HG02571 (cell line): Measurements from ENCODE around the gene FGF18.

Experiments used
- ATAC-seq: cut with Tn5 transposase; IDR thresholded peaks from one replicate; pipeline ENCODE4 v1.9.1; 2021; ENCODE audit warnings: mild to moderate bottlenecking, moderate library complexity; ENCODE audit not compliant: unreplicated experiment

FGF18 gene

GRCh38 chr5:171422495-171422894 is 3.0 kb downstream of the FGF18 start:
- ATAC-seq, result no peak

GRCh38 chr5:171422902-171423663 is 3.6 kb downstream of the FGF18 start:
- ATAC-seq, result no peak

- no peak for ATAC-seq
Measured at GRCh38 chr5:171424726-171425125, 5.3 kb downstream of the FGF18 start.

DNA sequence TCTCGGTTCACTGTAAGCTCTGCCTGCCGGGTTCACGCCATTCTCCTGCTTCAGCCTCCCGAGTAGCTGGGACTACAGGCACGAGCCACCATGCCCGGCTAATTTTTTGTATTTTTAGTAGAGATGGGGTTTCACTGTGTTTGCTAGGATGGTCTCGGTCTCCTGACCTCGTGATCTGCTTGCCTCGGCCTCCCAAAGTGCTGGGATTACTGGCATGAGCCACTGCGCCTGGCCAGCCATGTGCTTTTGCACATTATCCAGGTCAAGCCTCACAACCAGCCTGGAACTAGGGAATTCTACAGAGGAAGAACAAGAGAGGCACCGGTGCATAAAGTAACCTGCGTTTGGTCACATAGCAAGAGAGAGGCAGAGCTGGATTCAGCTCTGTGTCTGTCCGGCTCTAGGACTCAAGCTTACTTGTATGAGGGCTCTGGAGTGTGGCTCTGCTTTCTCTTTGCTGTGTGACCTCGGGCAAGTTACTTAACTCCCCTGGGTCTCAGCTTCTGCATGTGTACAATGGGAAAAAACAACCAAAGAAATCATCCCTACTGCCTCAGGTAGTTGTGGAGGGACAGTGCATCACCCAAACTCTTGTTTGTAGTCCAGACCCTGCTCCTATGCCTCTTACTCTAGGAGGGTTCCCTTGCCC is 6.3 kb downstream of the FGF18 start:
- no peak for ATAC-seq

DNA sequence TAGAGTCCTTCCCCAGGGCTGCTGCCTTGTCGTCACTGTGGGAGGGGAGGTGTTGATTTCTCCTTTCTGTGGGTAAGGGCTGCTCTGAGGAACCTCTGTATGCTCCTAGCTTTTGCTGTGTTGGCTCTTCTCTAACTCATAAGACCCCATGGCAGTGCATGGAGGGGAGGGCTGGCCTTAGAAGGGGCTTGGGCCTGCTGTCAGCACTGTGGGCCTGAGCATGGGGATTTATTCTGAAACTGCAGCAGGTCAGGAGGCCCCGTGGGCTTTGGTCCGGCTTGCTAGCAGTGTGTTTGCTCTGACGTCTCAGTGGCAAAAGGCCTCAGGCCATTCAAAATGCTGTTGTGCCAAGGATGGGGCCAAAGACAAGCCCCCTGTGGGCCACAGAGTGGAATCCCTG is 6.8 kb downstream of the FGF18 start:
- ATAC-seq, result no peak

DNA sequence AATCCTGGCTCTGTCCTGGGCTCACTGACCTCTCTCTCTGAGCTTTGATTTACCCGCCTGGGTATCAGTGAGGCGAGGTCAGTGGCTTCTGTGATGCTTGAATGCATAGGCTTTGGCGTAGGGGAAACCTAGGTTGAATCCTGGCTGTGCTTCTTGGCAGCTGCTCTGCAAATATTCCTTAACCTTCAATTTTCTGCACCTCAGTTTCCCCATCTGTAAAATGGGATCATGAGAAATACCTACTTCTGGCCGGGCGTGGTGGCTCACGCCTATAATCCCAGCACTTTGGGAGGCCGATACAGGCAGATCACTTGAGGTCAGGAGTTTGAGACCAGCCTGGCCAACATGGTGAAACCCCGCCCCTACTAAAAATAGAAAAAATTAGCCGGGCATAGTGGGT is 7.2 kb downstream of the FGF18 start:
- no peak for ATAC-seq

DNA sequence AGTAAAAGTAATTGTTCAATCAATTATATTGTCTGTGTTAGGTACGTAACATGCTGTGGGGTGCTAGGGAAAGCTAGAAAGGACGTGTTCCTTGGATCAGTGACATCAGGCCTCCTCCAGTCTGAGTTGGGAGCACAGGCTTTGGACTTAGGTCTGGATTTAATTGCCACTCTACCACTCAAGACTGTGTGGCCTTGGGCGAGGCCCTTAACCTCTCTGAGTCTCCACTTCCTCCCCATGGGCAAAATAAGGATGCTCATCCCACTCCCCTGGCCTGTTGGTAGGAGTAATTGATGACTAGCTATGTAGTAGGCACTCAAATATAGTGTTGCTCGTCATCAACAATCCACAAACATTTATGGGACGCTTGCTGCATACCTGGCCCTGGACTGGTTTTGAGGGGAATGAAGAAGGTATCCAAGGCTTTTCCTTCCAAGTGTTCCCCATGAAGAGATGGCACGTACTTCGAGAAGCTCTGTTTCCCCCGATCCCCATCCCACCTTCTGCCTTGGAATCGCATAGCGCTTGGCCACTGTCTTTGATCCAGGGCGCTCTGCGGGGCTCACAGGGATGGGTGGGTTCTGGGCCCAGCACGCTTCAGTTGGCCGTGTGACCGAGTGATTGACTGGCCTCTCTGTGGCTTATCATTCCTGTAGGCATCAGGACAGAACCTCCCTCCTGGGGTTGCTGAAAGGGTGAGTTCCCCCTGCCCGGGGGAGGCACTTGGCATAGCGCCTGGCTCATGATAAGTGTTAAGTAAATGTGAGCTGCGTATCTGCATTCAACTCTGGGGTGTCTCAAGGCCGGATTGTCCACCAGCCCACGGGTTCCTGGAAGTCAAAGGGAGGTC is 8.1 kb downstream of the FGF18 start:
- ATAC-seq, result no peak

- no peak for ATAC-seq
Measured at GRCh38 chr5:171428168-171428696, 8.8 kb downstream of the FGF18 start.

GRCh38 chr5:171428809-171429542 is 9.5 kb downstream of the FGF18 start:
- ATAC-seq, result no peak

GRCh38 chr5:171429543-171429910 is 10.1 kb downstream of the FGF18 start:
- no peak for ATAC-seq

DNA sequence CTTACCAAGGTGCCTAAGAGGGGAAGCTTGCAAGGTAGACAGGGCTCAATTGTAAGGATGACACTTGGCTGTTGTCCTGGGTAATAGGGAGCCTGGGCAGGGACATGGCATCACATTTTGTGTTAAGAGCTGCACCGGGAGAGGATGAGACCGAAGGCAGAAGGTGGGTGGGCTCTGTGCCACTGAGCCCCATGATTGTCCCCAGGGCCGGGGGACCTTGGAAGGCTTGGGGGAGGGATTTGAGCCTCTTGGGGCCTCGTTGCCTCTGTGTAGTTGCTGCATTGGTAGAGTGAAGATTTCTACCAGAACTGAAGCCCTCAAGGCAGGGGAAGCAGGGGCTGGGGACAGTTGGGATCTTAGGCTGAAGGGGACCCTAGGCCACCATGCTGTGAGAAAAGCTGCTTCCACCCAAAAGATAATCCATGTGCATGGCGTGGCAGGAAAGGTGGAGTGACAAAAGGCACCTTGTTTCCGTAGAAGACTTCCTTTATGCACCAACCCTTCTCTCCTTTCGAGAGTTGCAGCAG is 11.9 kb downstream of the FGF18 start:
- no peak for ATAC-seq

DNA sequence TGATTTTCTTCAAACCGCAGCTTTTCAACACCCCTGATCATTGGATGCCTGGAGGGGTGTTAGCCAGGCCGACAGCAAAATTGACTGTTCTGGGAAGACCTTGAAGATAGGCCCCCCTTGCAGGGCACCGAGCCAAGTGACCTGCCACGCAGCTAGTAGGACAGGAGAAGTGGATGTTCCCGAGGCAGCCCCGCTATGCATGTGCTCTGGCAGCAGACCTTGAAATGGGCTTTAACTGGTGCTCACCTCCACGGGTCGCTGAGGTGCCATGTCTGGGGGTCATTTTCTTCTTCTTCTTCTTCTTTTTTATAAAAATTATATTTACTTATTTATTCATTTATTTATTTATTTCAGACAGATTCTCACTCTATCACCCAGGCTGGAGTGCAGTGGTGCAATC is 12.6 kb downstream of the FGF18 start:
- no peak for ATAC-seq

GRCh38 chr5:171432583-171433351 is 13.3 kb downstream of the FGF18 start:
- no peak for ATAC-seq

- no peak for ATAC-seq
Measured at GRCh38 chr5:171433352-171433698, 13.9 kb downstream of the FGF18 start.

- no peak for ATAC-seq
Measured at GRCh38 chr5:171433982-171434676, 14.7 kb downstream of the FGF18 start.

- ATAC-seq, result no peak
Measured at GRCh38 chr5:171434874-171435273, 15.4 kb downstream of the FGF18 start.

- ATAC-seq, result no peak
Measured at GRCh38 chr5:171435908-171436307, 16.5 kb downstream of the FGF18 start.

GRCh38 chr5:171436804-171437285 is 17.4 kb downstream of the FGF18 start:
- ATAC-seq, result no peak

DNA sequence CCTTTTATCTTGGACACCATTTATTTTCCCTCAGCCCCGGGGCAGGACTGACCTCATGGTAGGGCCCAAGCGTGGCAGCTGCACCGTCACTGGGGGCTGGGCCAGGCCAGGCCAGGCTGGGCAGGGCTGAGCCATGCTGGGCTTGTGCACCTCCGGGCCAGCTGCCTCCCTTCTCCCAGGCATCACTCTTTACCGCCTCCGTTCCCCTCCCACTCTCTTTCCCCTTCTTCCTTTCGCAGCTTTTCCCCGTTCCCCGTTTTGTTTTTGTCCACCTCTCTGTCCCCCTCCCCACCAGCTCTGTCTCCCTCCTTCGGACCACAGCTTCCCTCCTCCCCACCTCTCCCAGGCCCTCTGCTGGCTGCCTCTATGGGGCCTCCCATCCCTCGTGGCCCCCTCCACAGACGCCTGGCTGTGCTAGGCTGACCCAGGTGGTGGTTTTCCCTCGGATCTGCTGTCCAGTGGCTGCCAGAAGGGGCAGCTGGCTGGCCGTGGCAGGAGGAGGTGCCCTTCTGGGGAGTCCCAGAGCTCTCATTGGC is 17.9 kb downstream of the FGF18 start:
- ATAC-seq, result no peak
